Thyroid gland (tissue), 4 donors: ENCODE measurements around the gene ARHGAP15.

ENCODE experiments used
- CTCF ChIP-seq, 6 experiments: fragments of 200-600 bp in 3 of 6; fragments of 450-650 bp in 3 of 6; sonication (generic) in 3 of 6; IDR thresholded peaks; one replicate each; pipeline ENCODE4 v1.5.1; 2016 to 2019; ENCODE audit warnings: antibody characterized with exemption in 6 of 6, mild to moderate bottlenecking in 2 of 6, inconsistent platforms in 1 of 6, moderate library complexity in 1 of 6
- POLR2A ChIP-seq, 2 donors: fragments of 450-650 bp; IDR thresholded peaks; one replicate each; pipeline ENCODE4 v1.6.1; 2017; ENCODE audit warnings: antibody characterized with exemption in 2 of 2, mild to moderate bottlenecking in 2 of 2, moderate library complexity in 1 of 2

DNA sequence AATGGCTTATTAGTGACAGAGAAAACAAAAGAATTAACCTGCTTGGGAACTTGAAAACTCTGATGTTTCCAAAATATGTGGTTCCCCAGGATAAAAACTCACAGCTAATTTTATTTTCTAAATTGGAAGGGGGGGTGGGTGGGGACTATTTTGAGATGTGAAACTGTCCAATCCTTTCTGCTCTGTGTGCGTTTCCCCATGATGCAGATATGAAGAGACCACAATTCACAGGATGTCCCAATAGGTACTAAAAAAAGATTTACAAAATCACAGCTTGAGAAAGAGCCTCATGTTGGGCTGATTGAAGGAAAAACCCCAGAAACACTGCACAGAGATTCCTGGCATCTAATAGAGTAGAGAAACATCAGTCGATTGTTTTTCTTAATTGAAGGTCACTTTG, 273.2 kb downstream of the ARHGAP15 start:
- TF ChIP-seq POLR2A (IDR thresholded peaks at IDR 0.05) (no peak), CTCF (IDR thresholded peaks at IDR 0.05) (no peak)
